MM.1S (cell line): ENCODE measurements around the gene GTPBP3.

ENCODE experiments used
- EZH2 ChIP-seq: fragments of 300-600 bp; sonication (generic); optimal IDR thresholded peaks from 2 replicates; pipeline ENCODE3; 2017; ENCODE audit warnings: low read depth, mild to moderate bottlenecking, antibody characterized with exemption, low read length, mixed read lengths
- TF ChIP-seq, protein P1 (sequence below): fragments of 300-600 bp; sonication (generic); IDR thresholded peaks from 2 replicates; pipeline ENCODE4 v1.5.1; 2016; ENCODE audit warnings: antibody characterized with exemption, low read length, mixed read lengths

DNA sequence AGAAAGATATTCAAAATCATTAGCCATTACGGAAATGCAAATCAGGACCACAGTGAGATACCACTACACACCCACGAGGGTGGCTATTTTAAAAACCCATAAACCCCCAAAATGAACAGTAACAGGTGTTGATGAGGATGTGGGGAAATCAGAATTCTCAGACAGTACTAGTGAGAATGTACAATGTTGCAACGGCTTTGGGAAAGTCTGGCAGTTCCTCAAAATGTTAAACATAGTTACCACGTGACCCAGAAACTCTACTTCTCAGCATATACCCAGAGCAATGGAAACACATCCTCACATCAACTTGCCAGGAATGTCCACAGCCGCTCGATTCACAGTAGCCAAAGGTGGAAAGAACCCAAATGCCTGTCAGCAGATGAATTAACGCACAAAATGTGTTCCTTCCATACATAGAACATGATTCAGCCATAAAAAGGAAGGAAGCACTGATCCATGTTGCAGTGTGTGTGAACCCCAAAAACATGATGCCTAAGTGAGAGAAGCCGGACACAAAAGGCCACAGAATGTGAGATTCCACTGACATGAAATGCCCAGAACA, 32.8 kb downstream of the GTPBP3 start:
- TF ChIP-seq, protein P1, sequence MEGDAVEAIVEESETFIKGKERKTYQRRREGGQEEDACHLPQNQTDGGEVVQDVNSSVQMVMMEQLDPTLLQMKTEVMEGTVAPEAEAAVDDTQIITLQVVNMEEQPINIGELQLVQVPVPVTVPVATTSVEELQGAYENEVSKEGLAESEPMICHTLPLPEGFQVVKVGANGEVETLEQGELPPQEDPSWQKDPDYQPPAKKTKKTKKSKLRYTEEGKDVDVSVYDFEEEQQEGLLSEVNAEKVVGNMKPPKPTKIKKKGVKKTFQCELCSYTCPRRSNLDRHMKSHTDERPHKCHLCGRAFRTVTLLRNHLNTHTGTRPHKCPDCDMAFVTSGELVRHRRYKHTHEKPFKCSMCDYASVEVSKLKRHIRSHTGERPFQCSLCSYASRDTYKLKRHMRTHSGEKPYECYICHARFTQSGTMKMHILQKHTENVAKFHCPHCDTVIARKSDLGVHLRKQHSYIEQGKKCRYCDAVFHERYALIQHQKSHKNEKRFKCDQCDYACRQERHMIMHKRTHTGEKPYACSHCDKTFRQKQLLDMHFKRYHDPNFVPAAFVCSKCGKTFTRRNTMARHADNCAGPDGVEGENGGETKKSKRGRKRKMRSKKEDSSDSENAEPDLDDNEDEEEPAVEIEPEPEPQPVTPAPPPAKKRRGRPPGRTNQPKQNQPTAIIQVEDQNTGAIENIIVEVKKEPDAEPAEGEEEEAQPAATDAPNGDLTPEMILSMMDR: no peak
- no peak for TF ChIP-seq EZH2
